Body of pancreas (tissue), 4 donors: ENCODE measurements around the gene LINC01488. TPM values are rescaled to one million over a fixed set of nuclear protein-coding genes. Genes with fewer than 3 reads are reported as not detected.

ENCODE experiments used
- ATAC-seq: fragments of 150-250 bp; one replicate; pipeline ENCODE4 v1.9.1; 2016
- DNase-seq, 4 donors: peaks; one replicate each; pipeline ENCODE4 v3.0.0-alpha.2; 2019
- H3K27ac ChIP-seq, 4 donors: fragments of 200-600 bp; sonication (generic); 1 replicate in 3 of 4; 2 replicates in 1 of 4; pipeline versions ENCODE4 v1.5.1 to v1.6.1; 2016 to 2019; ENCODE audit warnings: mild to moderate bottlenecking in 1 of 4, mixed read lengths in 1 of 4, moderate library complexity in 1 of 4
- H3K27me3 ChIP-seq, 2 donors: fragments of 200-600 bp; sonication (generic); one replicate each; pipeline ENCODE4 v1.6.0; 2016; ENCODE audit warnings: mild to moderate bottlenecking in 1 of 2
- H3K36me3 ChIP-seq, 2 donors: fragments of 200-600 bp; sonication (generic); replicated peaks in 1 of 2; 2 replicates each; pipeline ENCODE4 v1.5.1; 2016; ENCODE audit warnings: low read depth in 2 of 2; ENCODE audit not compliant: insufficient read depth in 1 of 2
- H3K4me1 ChIP-seq: fragments of 200-600 bp; sonication (generic); one replicate; pipeline ENCODE4 v1.6.0; 2016
- H3K4me3 ChIP-seq, 2 donors: fragments of 200-600 bp; sonication (generic); 1 replicate in 1 of 2; 2 replicates in 1 of 2; pipeline ENCODE4 v1.5.1; 2016 to 2019
- H3K9me3 ChIP-seq, 3 donors: fragments of 200-600 bp; sonication (generic); 1 replicate in 2 of 3; 2 replicates in 1 of 3; pipeline ENCODE4 v1.5.1; 2016
- POLR2A ChIP-seq, 3 donors: fragments of 450-650 bp; IDR thresholded peaks; one replicate each; pipeline ENCODE4 v1.6.1; 2016; ENCODE audit warnings: antibody characterized with exemption in 3 of 3, mild to moderate bottlenecking in 2 of 3
- WGBS, 2 donors: methylation state at CpG; one replicate each; pipeline ENCODE4 v1.1.5; 2017; 5-methylcytosine and 5-hydroxymethylcytosine counted together
- intact Hi-C: fragments of 100-400 bp; cut with DNase I; formaldehyde crosslinking; loops from one replicate; pipeline ENCODE4 v1.15.1; 2023
- total RNA-seq, 2 donors: library from RNA; depleted of rRNA; stranded (reverse); fragments of >200 nt; gene quantifications; one replicate each; pipeline ENCODE4 v1.1.0, GENCODE V29; 2016
- TF ChIP-seq, protein P1 (sequence below), 7 experiments: fragments of 450-650 bp in 4 of 7; fragments of 200-600 bp in 3 of 7; sonication (generic) in 3 of 7; IDR thresholded peaks; one replicate each; pipeline ENCODE4 v1.5.1; 2016 to 2019; ENCODE audit warnings: antibody characterized with exemption in 7 of 7

The LINC01488 gene
- total RNA-seq, 2 donors from 2014 or later: not detected

DNA sequence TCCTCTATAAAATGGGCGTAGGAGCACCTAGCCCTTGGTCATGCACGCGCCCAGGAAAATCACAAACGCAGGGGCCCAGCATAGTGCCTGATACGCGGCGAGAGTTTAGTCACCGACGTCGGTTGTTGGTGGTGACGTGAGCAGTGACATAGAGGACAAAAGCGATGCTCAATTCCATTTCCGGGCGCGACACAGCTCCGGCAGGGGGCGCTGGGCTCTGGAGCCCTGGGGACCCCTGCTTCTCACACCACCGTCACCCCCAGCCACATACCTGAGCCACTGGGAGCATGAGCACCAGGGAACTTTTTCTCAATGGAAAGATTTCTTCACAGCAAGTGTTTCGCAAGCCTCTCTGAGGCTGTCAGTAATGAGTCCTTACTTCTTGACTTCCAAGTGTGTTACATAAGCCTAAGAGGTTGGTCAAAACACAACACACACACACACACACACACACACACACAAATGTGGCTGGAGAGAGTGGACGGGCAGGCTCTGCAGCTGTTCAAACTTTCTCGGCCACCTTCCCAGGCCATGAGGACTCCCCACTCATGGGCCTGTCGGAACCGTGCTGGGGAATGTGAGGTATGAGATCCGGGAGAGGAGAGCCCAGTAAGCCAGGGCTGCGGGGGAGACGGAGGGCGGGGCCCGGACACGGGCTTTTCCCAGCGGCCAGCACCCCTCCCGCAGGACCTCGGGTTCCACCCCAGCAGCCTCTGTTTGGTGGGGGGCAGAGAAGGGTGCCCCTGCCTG lies 36.9 kb upstream of the LINC01488 start:
- intact Hi-C loops: no loop called here
- Histone ChIP-seq H3K4me3 (no peak overlapping the region), H3K36me3 (no peaks in the 10 kb centered on the region), H3K27ac (peak overlapping the region; percentile 64 to 88 (median 82)), H3K4me1 (peaks cover 40% of the 10 kb centered on the region), H3K9me3 (no peaks in the 10 kb centered on the region), H3K27me3 (no peaks in the 10 kb centered on the region)
- ATAC-seq (peak; percentile 43), DNase-seq (peak; percentile 45 to 77 (median 61))
- peak in 2 of 3 donors; percentile 13 to 35 for TF ChIP-seq POLR2A (IDR thresholded peaks at IDR 0.05)
- TF ChIP-seq, protein P1, sequence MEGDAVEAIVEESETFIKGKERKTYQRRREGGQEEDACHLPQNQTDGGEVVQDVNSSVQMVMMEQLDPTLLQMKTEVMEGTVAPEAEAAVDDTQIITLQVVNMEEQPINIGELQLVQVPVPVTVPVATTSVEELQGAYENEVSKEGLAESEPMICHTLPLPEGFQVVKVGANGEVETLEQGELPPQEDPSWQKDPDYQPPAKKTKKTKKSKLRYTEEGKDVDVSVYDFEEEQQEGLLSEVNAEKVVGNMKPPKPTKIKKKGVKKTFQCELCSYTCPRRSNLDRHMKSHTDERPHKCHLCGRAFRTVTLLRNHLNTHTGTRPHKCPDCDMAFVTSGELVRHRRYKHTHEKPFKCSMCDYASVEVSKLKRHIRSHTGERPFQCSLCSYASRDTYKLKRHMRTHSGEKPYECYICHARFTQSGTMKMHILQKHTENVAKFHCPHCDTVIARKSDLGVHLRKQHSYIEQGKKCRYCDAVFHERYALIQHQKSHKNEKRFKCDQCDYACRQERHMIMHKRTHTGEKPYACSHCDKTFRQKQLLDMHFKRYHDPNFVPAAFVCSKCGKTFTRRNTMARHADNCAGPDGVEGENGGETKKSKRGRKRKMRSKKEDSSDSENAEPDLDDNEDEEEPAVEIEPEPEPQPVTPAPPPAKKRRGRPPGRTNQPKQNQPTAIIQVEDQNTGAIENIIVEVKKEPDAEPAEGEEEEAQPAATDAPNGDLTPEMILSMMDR (IDR thresholded peaks at IDR 0.05): peak in 6 of 7 experiments; percentile 6 to 41 (median 33)
- 39 to 52% methylated on average over 32 of the region's 32 CpGs for WGBS, 2 donors

DNA sequence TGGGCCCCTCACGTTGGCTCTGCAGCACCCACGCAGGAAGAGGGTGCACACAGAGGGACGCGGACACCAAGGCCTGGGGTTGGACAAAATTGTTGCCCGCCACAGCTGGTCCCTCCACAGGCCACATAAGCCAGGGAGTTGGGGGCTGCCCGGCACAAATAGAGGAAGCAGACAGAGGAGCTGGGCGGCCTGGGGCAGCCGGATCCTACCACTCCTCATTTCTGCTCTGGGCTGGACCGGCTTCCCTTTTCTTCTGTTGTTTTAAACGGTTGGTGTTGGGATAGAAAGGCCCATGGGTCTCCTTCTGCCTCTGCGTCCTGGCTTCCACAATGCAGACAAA lies 36.4 kb upstream of the LINC01488 start:
- Histone ChIP-seq H3K27me3 (no peaks in the 10 kb centered on the region), H3K27ac (peak overlapping the region; percentile 64 to 88 (median 82)), H3K4me1 (peaks cover 40% of the 10 kb centered on the region), H3K4me3 (no peak overlapping the region), H3K9me3 (no peaks in the 10 kb centered on the region), H3K36me3 (no peaks in the 10 kb centered on the region)
- intact Hi-C loops: no loop called here
- DNase-seq: no peak
- no peak for TF ChIP-seq POLR2A (IDR thresholded peaks at IDR 0.05)
- TF ChIP-seq, protein P1 (IDR thresholded peaks at IDR 0.05): no peak
- ATAC-seq: no peak
- 85 to 90% methylated on average over 10 to 11 of the region's 11 CpGs for WGBS, 2 donors

DNA sequence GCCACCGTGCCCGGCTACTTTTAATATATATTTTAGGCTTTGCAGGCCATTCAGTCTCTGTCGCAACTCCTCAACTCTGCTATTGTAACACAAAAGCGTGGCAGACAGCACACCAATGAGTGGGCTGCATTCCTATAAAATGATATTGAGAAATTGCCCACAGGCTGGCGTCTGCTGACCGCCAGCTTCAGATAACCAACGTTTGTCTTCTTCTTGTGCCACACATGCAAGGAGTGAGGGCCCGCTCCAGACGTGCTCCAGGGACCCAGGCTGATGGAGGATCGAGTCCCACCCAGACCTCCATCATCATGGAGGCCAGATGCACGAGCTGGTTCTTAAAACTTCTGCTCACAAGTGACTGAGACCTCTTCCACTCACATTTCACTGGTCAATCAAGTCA lies 35.4 kb upstream of the LINC01488 start:
- ATAC-seq (no peak), DNase-seq (no peak)
- WGBS, 2 donors: 75 to 89% methylated on average over 11 of the region's 11 CpGs
- Histone ChIP-seq H3K4me3 (no peak overlapping the region), H3K27me3 (no peaks in the 10 kb centered on the region), H3K27ac (no peak overlapping the region), H3K9me3 (no peaks in the 10 kb centered on the region), H3K36me3 (no peaks in the 10 kb centered on the region), H3K4me1 (peaks cover 40% of the 10 kb centered on the region)
- TF ChIP-seq POLR2A (IDR thresholded peaks at IDR 0.05): no peak
- TF ChIP-seq, protein P1 (IDR thresholded peaks at IDR 0.05): no peak
- intact Hi-C loops: no loop called here

DNA sequence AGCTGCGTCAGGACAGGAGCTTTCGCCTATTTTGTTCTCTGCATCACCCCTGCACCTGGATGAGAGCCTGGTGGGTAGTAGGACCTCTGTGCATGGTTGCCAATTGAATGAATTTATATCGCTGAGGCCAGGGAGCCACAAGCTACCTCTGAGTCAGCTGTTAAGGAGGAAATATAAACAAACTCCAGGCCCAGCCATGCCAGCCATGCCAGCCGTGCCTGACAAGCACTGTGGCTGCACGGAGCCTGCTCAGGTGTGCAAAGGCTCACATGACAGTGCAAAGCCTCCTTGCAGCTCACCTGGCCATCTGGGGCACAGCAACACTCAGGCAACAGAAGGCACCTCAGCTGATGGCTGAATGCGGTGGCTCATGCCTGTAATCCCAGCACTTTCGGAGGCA lies 33.7 kb upstream of the LINC01488 start:
- DNase-seq (peak in 2 of 4 donors; percentile 21 to 57), ATAC-seq (no peak)
- Histone ChIP-seq H3K4me3 (no peak overlapping the region), H3K36me3 (no peaks in the 10 kb centered on the region), H3K27me3 (no peaks in the 10 kb centered on the region), H3K4me1 (peaks cover 32% of the 10 kb centered on the region), H3K9me3 (no peaks in the 10 kb centered on the region), H3K27ac (no peak overlapping the region)
- 64 to 67% methylated on average over 6 to 7 of the region's 7 CpGs for WGBS, 2 donors
- no peak for TF ChIP-seq POLR2A (IDR thresholded peaks at IDR 0.05)
- intact Hi-C loops: no loop called here

DNA sequence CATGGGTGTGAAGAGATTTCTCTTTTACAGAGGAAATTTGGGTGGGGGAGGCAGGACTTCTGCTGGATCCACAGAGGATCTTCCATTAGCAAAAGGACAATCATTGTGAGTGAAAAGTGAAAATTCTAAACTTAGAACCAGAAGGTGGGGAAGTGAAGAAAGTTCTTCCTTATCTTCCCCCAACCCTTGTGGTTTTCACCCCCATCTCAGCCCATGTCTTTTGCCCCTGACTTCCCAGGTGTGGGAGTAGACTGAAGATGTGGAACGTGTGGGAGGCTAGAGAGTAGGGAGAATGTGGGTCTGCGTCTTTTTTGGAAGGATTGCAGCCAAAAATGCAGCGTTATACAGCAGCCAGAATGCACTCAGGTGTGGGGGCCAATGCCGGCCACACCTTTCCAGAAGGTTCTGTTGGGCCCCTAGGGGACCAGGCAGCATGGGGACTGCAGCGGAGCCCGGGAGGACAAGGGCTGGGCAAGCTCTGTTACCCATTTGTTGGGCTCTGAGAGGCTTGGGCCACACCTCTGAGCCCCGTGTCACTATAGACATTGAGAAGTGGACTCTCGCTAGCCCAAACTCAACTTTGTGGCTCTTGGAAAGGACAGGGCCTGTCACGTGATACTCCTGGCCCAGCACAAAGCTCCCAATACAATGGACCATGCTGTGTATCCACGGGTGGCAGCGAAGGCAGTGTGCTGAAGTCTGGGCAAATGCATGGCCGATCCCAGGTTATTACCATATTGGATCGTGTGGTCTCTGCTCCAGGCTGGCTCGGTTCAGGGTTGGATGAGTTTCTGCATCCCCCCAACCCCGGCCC lies 32.8 kb upstream of the LINC01488 start:
- Histone ChIP-seq H3K9me3 (no peaks in the 10 kb centered on the region), H3K4me3 (no peak overlapping the region), H3K4me1 (peaks cover 23% of the 10 kb centered on the region), H3K27me3 (no peaks in the 10 kb centered on the region), H3K27ac (no peak overlapping the region), H3K36me3 (no peaks in the 10 kb centered on the region)
- ATAC-seq (no peak), DNase-seq (no peak)
- TF ChIP-seq, protein P1 (IDR thresholded peaks at IDR 0.05): no peak
- TF ChIP-seq POLR2A (IDR thresholded peaks at IDR 0.05): no peak
- intact Hi-C loops: no loop called here
- WGBS, 2 donors: 79 to 83% methylated on average over 7 to 15 of the region's 15 CpGs
